NB4 (cell line): ENCODE results near the gene TIA1.

Source experiments
- DNase-seq: peaks from one replicate; pipeline ENCODE4 v3.0.0; 2010; ENCODE audit warnings: low read depth
- H3K4me3 ChIP-seq: one replicate; pipeline ENCODE4 v1.5.1; 2011; ENCODE audit warnings: mild to moderate bottlenecking, low read depth, low read length, moderate library complexity
- CTCF ChIP-seq: IDR thresholded peaks from one replicate; pipeline ENCODE4 v1.5.1; 2012; ENCODE audit warnings: low read depth, low read length
- MAX ChIP-seq: IDR thresholded peaks from 2 replicates; pipeline ENCODE4 v1.6.1; 2011; ENCODE audit warnings: low read depth, low read length
- MYC ChIP-seq: IDR thresholded peaks from 2 replicates; pipeline ENCODE4 v1.6.1; 2011; ENCODE audit warnings: low read depth, low read length
- POLR2A ChIP-seq: IDR thresholded peaks from 2 replicates; pipeline ENCODE4 v1.6.1; 2011; ENCODE audit warnings: mild to moderate bottlenecking; ENCODE audit not compliant: insufficient read length; ENCODE audit errors: extremely low read depth

TIA1 gene

GRCh38 chr2:70161069-70161534, 87.3 kb downstream of the TIA1 start:
- no peak overlapping the region for H3K4me3 ChIP-seq
- no peak for DNase-seq

GRCh38 chr2:70160545-70160944, 87.9 kb downstream of the TIA1 start:
- H3K4me3 ChIP-seq, result no peak overlapping the region
- TF ChIP-seq MYC, result no peak
- TF ChIP-seq CTCF, result no peak
- TF ChIP-seq POLR2A, result no peak
- DNase-seq, result no peak

More at GRCh38 chr2:70161069-70161534, 87.3 kb downstream of the TIA1 start:
- TF ChIP-seq MYC (no peak), MAX (no peak), CTCF (no peak), POLR2A (no peak)
